Caco-2 (cell line): ENCODE data around the gene SCD5. TPM values are rescaled to one million over a fixed set of nuclear protein-coding genes. Genes with fewer than 3 reads are reported as not detected.

Experiments
- BruUV-seq: library from RNA; stranded (reverse); fragments of 400-500 nt; replicated peaks from 2 replicates; lab custom pipeline; 2021; lab: Mats Ljungman, UMichigan
- CTCF ChIA-PET: fragments of 300-600 bp; sonication (Branson Sonifier 250); formaldehyde crosslinking; loops from one replicate; lab custom pipeline; 2022; ENCODE audit warnings: antibody characterized with exemption; lab: Charles Lee
- POLR2A ChIA-PET: fragments of 300-600 bp; sonication (Branson Sonifier 250); formaldehyde crosslinking; loops from one replicate; lab custom pipeline; 2022; ENCODE audit warnings: antibody characterized with exemption; lab: Charles Lee
- DNase-seq, 2 experiments: peaks; one replicate each; pipeline versions ENCODE4 v3.0.0 to v3.0.0-alpha.2; 2020 to 2022
- H3K27me3 ChIP-seq: replicated peaks from 2 replicates; pipeline ENCODE4 v1.6.0; 2011; ENCODE audit warnings: low read length; ENCODE audit not compliant: control insufficient read depth, insufficient read depth
- H3K36me3 ChIP-seq: 2 replicates; pipeline ENCODE4 v1.5.1; 2011; ENCODE audit warnings: low read length; ENCODE audit not compliant: control insufficient read depth, insufficient read depth
- H3K4me1 ChIP-seq: fragments of 250-450 bp; sonication (Bioruptor Pico); 2 replicates; pipeline ENCODE4 v1.5.1; 2020; ENCODE audit warnings: mild to moderate bottlenecking
- H3K4me3 ChIP-seq: 2 replicates; pipeline ENCODE4 v1.5.1; 2011; ENCODE audit warnings: low read depth, mild to moderate bottlenecking, control low read depth, low read length
- H3K9me3 ChIP-seq: fragments of 250-450 bp; sonication (Bioruptor Pico); 2 replicates; pipeline ENCODE4 v1.5.1; 2020; ENCODE audit warnings: mild to moderate bottlenecking, moderate library complexity
- H3K27ac Mint-ChIP-seq: one replicate; pipeline ENCODE4 v1.8.0; 2022; ENCODE audit warnings: mixed read lengths; ENCODE audit not compliant: unreplicated experiment
- H3K27me3 Mint-ChIP-seq: one replicate; pipeline ENCODE4 v1.8.0; 2022; ENCODE audit warnings: mixed read lengths; ENCODE audit not compliant: insufficient read depth, unreplicated experiment
- H3K36me3 Mint-ChIP-seq: one replicate; pipeline ENCODE4 v1.8.0; 2022; ENCODE audit warnings: mild to moderate bottlenecking, mixed read lengths; ENCODE audit not compliant: insufficient read depth, unreplicated experiment
- H3K4me1 Mint-ChIP-seq: one replicate; pipeline ENCODE4 v1.8.0; 2022; ENCODE audit warnings: low read depth, mixed read lengths; ENCODE audit not compliant: unreplicated experiment
- H3K4me3 Mint-ChIP-seq: one replicate; pipeline ENCODE4 v1.8.0; 2022; ENCODE audit warnings: mild to moderate bottlenecking, moderate library complexity, mixed read lengths; ENCODE audit not compliant: unreplicated experiment
- H3K9me3 Mint-ChIP-seq: one replicate; pipeline ENCODE4 v1.8.0; 2022; ENCODE audit warnings: mixed read lengths; ENCODE audit not compliant: unreplicated experiment
- CTCF ChIP-seq, 2 experiments: fragments of 200-600 bp in 1 of 2; IDR thresholded peaks; 1 replicate in 1 of 2; 2 replicates in 1 of 2; pipeline versions ENCODE4 v1.5.1 to v1.8.0; 2011 to 2022; ENCODE audit warnings: antibody characterized with exemption in 1 of 2, control low read depth in 1 of 2, inconsistent platforms in 1 of 2, low read depth in 1 of 2, low read length in 1 of 2, mild to moderate bottlenecking in 1 of 2, moderate library complexity in 1 of 2; ENCODE audit not compliant: insufficient read depth in 1 of 2, severe bottlenecking in 1 of 2, unreplicated experiment in 1 of 2
- intact Hi-C: fragments of 100-400 bp; cut with micrococcal nuclease; formaldehyde crosslinking; loops from one replicate; pipeline ENCODE4 v1.10.0; 2022; ENCODE audit not compliant: unreplicated experiment
- total RNA-seq: library from RNA; stranded (reverse); gene quantifications from 2 replicates; pipeline ENCODE4 v1.2.3, GENCODE V29; 2022

The SCD5 gene
- total RNA-seq, 1 experiment from 2014 or later = 2.7 TPM

- Mint-ChIP-seq H3K9me3 (no peaks in the 10 kb centered on the region), H3K4me1 (peaks cover 16% of the 10 kb centered on the region), H3K27me3 (no peaks in the 10 kb centered on the region), H3K36me3 (peaks cover 3% of the 10 kb centered on the region), H3K27ac (no peak overlapping the region), H3K4me3 (no peak overlapping the region)
- no peak overlapping the region for H3K4me3 ChIP-seq
- CTCF ChIA-PET = no interaction called here
- no peak for TF ChIP-seq CTCF (IDR thresholded peaks at IDR 0.05; ENCODE audit: insufficient read depth in 1 of 2, low read depth in 1 of 2, low read length in 1 of 2, severe bottlenecking in 1 of 2, unreplicated experiment in 1 of 2)
- H3K4me1 ChIP-seq = peaks cover 14% of the 10 kb centered on the region
- no peak for DNase-seq
- H3K27me3 ChIP-seq = no peaks in the 10 kb centered on the region
- intact Hi-C loops = no loop called here
- no TSS peak for BruUV-seq
- POLR2A ChIA-PET = no interaction called here
- no peaks in the 10 kb centered on the region for H3K36me3 ChIP-seq
- no peaks in the 10 kb centered on the region; the same call in 1 of the 2 replicates for H3K9me3 ChIP-seq
These were observed 107.2 kb downstream of the SCD5 start for GRCh38 chr4:82691431-82691830.

GRCh38 chr4:82688091-82688795 is 110.4 kb downstream of the SCD5 start:
- intact Hi-C loops = no loop called here
- H3K4me1 Mint-ChIP-seq = peaks cover 13% of the 10 kb centered on the region
- Histone ChIP-seq H3K36me3 (no peaks in the 10 kb centered on the region), H3K4me3 (no peak overlapping the region), H3K27me3 (no peaks in the 10 kb centered on the region), H3K9me3 (no peaks in the 10 kb centered on the region; the same call in 1 of the 2 replicates), H3K4me1 (peaks cover 14% of the 10 kb centered on the region)
- no peak overlapping the region for H3K4me3 Mint-ChIP-seq
- H3K27ac Mint-ChIP-seq = no peak overlapping the region
- no peaks in the 10 kb centered on the region for H3K27me3 Mint-ChIP-seq
- H3K36me3 Mint-ChIP-seq = no peaks in the 10 kb centered on the region
- no peak for DNase-seq
- ChIA-PET POLR2A (no interaction called here), CTCF (interaction anchor here (0.5 kb wide), 1 partner anchor 201 kb away, joined by 5 read pairs; no protein-coding TSS in a partner anchor)
- H3K9me3 Mint-ChIP-seq = no peaks in the 10 kb centered on the region
- BruUV-seq = no TSS peak
- TF ChIP-seq CTCF (IDR thresholded peaks at IDR 0.05; ENCODE audit: insufficient read depth in 1 of 2, low read depth in 1 of 2, low read length in 1 of 2, severe bottlenecking in 1 of 2, unreplicated experiment in 1 of 2) = no peak

GRCh38 chr4:82687531-82687930 is 111.1 kb downstream of the SCD5 start:
- Mint-ChIP-seq H3K9me3 (no peaks in the 10 kb centered on the region), H3K27me3 (no peaks in the 10 kb centered on the region), H3K27ac (no peak overlapping the region), H3K4me3 (no peak overlapping the region), H3K4me1 (peaks cover 13% of the 10 kb centered on the region), H3K36me3 (no peaks in the 10 kb centered on the region)
- ChIA-PET CTCF (no interaction called here), POLR2A (no interaction called here)
- Histone ChIP-seq H3K4me1 (peaks cover 14% of the 10 kb centered on the region), H3K4me3 (no peak overlapping the region), H3K36me3 (no peaks in the 10 kb centered on the region), H3K9me3 (no peaks in the 10 kb centered on the region; the same call in 1 of the 2 replicates), H3K27me3 (no peaks in the 10 kb centered on the region)
- no peak for TF ChIP-seq CTCF (IDR thresholded peaks at IDR 0.05; ENCODE audit: insufficient read depth in 1 of 2, low read depth in 1 of 2, low read length in 1 of 2, severe bottlenecking in 1 of 2, unreplicated experiment in 1 of 2)
- DNase-seq = no peak
- BruUV-seq = no TSS peak
- intact Hi-C loops = no loop called here
